ENCODE data around the gene RAD51AP1. TPM values are rescaled to one million over a fixed set of nuclear protein-coding genes. Genes with fewer than 3 reads are reported as not detected.

RAD51AP1 gene
- polyA plus RNA-seq, 3 donors: 1.0 to 1.4 (median 1.3) TPM

GRCh38 chr12:4588916-4589315 lies 50.2 kb downstream of the RAD51AP1 start:
- Histone ChIP-seq H4K20me1 (ENCODE audit: insufficient read depth, low read length) (no peaks in the 10 kb centered on the region), H3K27ac (ENCODE audit: low read depth in 1 of 2, low read length in 2 of 2) (no peak overlapping the region), H3K4me3 (replicated peaks in 1 of 3; ENCODE audit: low read depth in 2 of 3, low read length in 3 of 3) (no peak overlapping the region), H3K4me1 (ENCODE audit: control insufficient read depth in 1 of 2, insufficient read depth in 2 of 2, low read length in 2 of 2) (no peaks in the 10 kb centered on the region), H3K79me2 (ENCODE audit: insufficient read depth, low read length) (no peaks in the 10 kb centered on the region), H3K27me3 (ENCODE audit: control insufficient read depth in 2 of 2, insufficient read depth in 2 of 2, low read length in 2 of 2) (no peaks in the 10 kb centered on the region), H2AFZ (ENCODE audit: insufficient read depth, low read depth, low read length, poor library complexity, severe bottlenecking) (no peak overlapping the region), H3K36me3 (replicated peaks in 1 of 2; ENCODE audit: control insufficient read depth in 1 of 2, insufficient read depth in 2 of 2, low read length in 2 of 2) (no peaks in the 10 kb centered on the region), H3K4me2 (replicated peaks; ENCODE audit: extremely low read depth, low read length, poor library complexity, severe bottlenecking) (no peak overlapping the region), H3K9ac (ENCODE audit: insufficient read depth, low read length, poor library complexity, severe bottlenecking) (no peak overlapping the region), H3K9me3 (replicated peaks in 1 of 2; ENCODE audit: control insufficient read depth in 1 of 2, insufficient read depth in 1 of 2, low read length in 2 of 2) (no peaks in the 10 kb centered on the region)
- no peak overlapping the region for H3K4me3 Mint-ChIP-seq
- H3K27me3 Mint-ChIP-seq (ENCODE audit: low read depth in 3 of 3): peaks cover 4 to 6% (median 4%) of the 10 kb centered on the region in 3 donors
- peaks cover 0 to 2% (median 0%) of the 10 kb centered on the region in 7 donors for H3K9me3 Mint-ChIP-seq
- intact Hi-C loops (cut with micrococcal nuclease): no loop called here
- WGBS (ENCODE audit: insufficient coverage): no CpG with 5 or more reads among the region's 3 CpGs
- no peaks in the 10 kb centered on the region for H3K36me3 Mint-ChIP-seq
- no peak overlapping the region for H3K27ac Mint-ChIP-seq
- H3K4me1 Mint-ChIP-seq: no peaks in the 10 kb centered on the region
- DNase-seq: no peak
- TF ChIP-seq CTCF (IDR thresholded peaks at IDR 0.05): no peak

DNA sequence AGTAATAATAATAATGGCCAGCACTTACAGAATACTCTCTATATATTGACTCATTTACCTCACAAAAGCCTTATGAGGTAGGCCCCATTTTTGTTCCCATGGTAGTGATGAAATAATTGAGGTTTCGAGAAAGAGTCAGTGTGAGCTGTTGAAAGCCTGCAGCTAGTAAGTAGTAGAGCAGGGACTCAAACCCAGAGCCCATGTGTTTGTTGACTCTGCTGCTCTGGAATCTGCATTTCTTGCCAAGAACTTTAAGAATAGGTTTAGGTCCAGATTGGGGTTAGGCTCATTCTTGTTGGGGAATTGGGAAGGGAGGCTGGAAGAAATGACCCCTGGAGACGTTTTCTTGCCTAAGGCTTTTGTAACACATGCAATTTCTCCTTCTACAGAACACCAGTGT lies 51.3 kb downstream of the RAD51AP1 start:
- H3K4me1 Mint-ChIP-seq: no peaks in the 10 kb centered on the region
- Histone ChIP-seq H3K4me3 (replicated peaks in 1 of 3; ENCODE audit: low read depth in 2 of 3, low read length in 3 of 3) (no peak overlapping the region), H4K20me1 (ENCODE audit: insufficient read depth, low read length) (no peaks in the 10 kb centered on the region), H3K9me3 (replicated peaks in 1 of 2; ENCODE audit: control insufficient read depth in 1 of 2, insufficient read depth in 1 of 2, low read length in 2 of 2) (no peaks in the 10 kb centered on the region), H3K27ac (ENCODE audit: low read depth in 1 of 2, low read length in 2 of 2) (no peak overlapping the region), H3K27me3 (ENCODE audit: control insufficient read depth in 2 of 2, insufficient read depth in 2 of 2, low read length in 2 of 2) (no peaks in the 10 kb centered on the region), H3K4me1 (ENCODE audit: control insufficient read depth in 1 of 2, insufficient read depth in 2 of 2, low read length in 2 of 2) (no peaks in the 10 kb centered on the region), H3K9ac (ENCODE audit: insufficient read depth, low read length, poor library complexity, severe bottlenecking) (no peak overlapping the region), H2AFZ (ENCODE audit: insufficient read depth, low read depth, low read length, poor library complexity, severe bottlenecking) (no peak overlapping the region), H3K79me2 (ENCODE audit: insufficient read depth, low read length) (no peaks in the 10 kb centered on the region), H3K36me3 (replicated peaks in 1 of 2; ENCODE audit: control insufficient read depth in 1 of 2, insufficient read depth in 2 of 2, low read length in 2 of 2) (no peaks in the 10 kb centered on the region), H3K4me2 (replicated peaks; ENCODE audit: extremely low read depth, low read length, poor library complexity, severe bottlenecking) (no peak overlapping the region)
- no peak for DNase-seq
- intact Hi-C loops (cut with micrococcal nuclease): no loop called here
- no peak overlapping the region for H3K27ac Mint-ChIP-seq
- H3K4me3 Mint-ChIP-seq: no peak overlapping the region
- WGBS (ENCODE audit: insufficient coverage): 33% methylated on average over 1 of the region's 2 CpGs
- H3K27me3 Mint-ChIP-seq (ENCODE audit: low read depth in 3 of 3): peaks cover 3 to 6% (median 4%) of the 10 kb centered on the region in 3 donors
- H3K36me3 Mint-ChIP-seq: no peaks in the 10 kb centered on the region
- H3K9me3 Mint-ChIP-seq: peaks cover 0 to 2% (median 0%) of the 10 kb centered on the region in 7 donors
- TF ChIP-seq CTCF (IDR thresholded peaks at IDR 0.05): no peak
